K562 (cell line): ENCODE measurements around the gene RBM12. TPM values are rescaled to one million over a fixed set of nuclear protein-coding genes. Genes with fewer than 3 reads are reported as not detected.

Experiments used
- ASH1L ChIP-seq: fragments of 450-650 bp; IDR thresholded peaks from 2 replicates; pipeline ENCODE4 v1.6.1; 2018; ENCODE audit warnings: borderline replicate concordance, mild to moderate bottlenecking, low read depth; ENCODE audit not compliant: partially characterized antibody
- CBX2 ChIP-seq: fragments of 200-600 bp; sonication (generic); IDR thresholded peaks from one replicate; pipeline ENCODE4 v1.6.1; 2012; ENCODE audit warnings: mild to moderate bottlenecking, low read length, inconsistent platforms; ENCODE audit not compliant: insufficient read depth, poor library complexity, severe bottlenecking
- EP400 ChIP-seq: fragments of 450-650 bp; IDR thresholded peaks from 2 replicates; pipeline ENCODE4 v1.6.1; 2017; ENCODE audit warnings: antibody characterized with exemption, mild to moderate bottlenecking, moderate library complexity
- ETV1 ChIP-seq: fragments of 450-650 bp; conservative IDR thresholded peaks from 2 replicates; pipeline ENCODE4 v1.6.1; 2016; ENCODE audit warnings: missing genetic modification characterization, control low read depth, low read depth, missing compliant biosample characterization
- FOSL1 ChIP-seq: fragments of 200-800 bp; sonication (Bioruptor generic); conservative IDR thresholded peaks from 2 replicates; pipeline ENCODE4 v1.6.1; 2016; ENCODE audit warnings: missing genetic modification characterization, missing compliant biosample characterization
- MCM3 ChIP-seq: fragments of 450-650 bp; IDR thresholded peaks from 2 replicates; pipeline ENCODE4 v1.6.1; 2016
- NCOA1 ChIP-seq: fragments of 450-650 bp; IDR thresholded peaks from 2 replicates; pipeline ENCODE4 v1.6.1; 2016; ENCODE audit warnings: low read depth
- NELFE ChIP-seq: IDR thresholded peaks from 2 replicates; pipeline ENCODE4 v1.6.1; 2011; ENCODE audit warnings: mild to moderate bottlenecking; ENCODE audit not compliant: insufficient read depth, insufficient read length
- NFIC ChIP-seq: fragments of 450-650 bp; IDR thresholded peaks from 2 replicates; pipeline ENCODE4 v1.6.1; 2017; ENCODE audit warnings: mild to moderate bottlenecking, inconsistent platforms
- NFXL1 ChIP-seq: fragments of 450-650 bp; formaldehyde crosslinking; IDR thresholded peaks from 2 replicates; pipeline ENCODE4 v1.4.0; 2021; ENCODE audit warnings: mild to moderate bottlenecking
- RREB1 ChIP-seq: fragments of 250-450 bp; sonication (Bioruptor Pico); IDR thresholded peaks from 2 replicates; pipeline ENCODE4 v1.4.0; 2020
- RUNX1 ChIP-seq: sonication (generic); IDR thresholded peaks from 2 replicates; pipeline ENCODE4 v1.6.1; 2016; ENCODE audit warnings: antibody characterized with exemption, low read depth
- SLC30A9 ChIP-seq: fragments of 250-450 bp; sonication (Bioruptor Pico); IDR thresholded peaks from 2 replicates; pipeline ENCODE4 v1.8.0; 2022; ENCODE audit warnings: mild to moderate bottlenecking, moderate library complexity
- SMARCB1 ChIP-seq: IDR thresholded peaks from 2 replicates; pipeline ENCODE4 v1.6.1; 2011; ENCODE audit warnings: improper control_type of control experiment, low read depth; ENCODE audit not compliant: insufficient read length
- SUPT5H ChIP-seq: fragments of 450-650 bp; IDR thresholded peaks from 2 replicates; pipeline ENCODE4 v1.6.1; 2016
- ZNF253 ChIP-seq: fragments of 250-450 bp; sonication (Bioruptor Pico); conservative IDR thresholded peaks from 2 replicates; pipeline ENCODE4 v1.6.1; 2021; ENCODE audit warnings: mild to moderate bottlenecking
- polyA plus RNA-seq, 8 experiments: library from polyadenylated mRNA; depleted of rRNA in 4 of 8; stranded (reverse) in 5 of 8; unstranded in 3 of 8; fragments of >200 nt; fragmentation: Nextera tagmentation in 2 of 8; fragmentation: Illumina TruSeq in 1 of 8; extraction: Ambion mirVana in 2 of 8; extraction: Trizol in 1 of 8; gene quantifications; 2 replicates each; pipeline versions ENCODE4 v1.2.1 to v1.2.3, GENCODE V29; 2011 to 2014; ENCODE audit warnings: inconsistent platforms in 1 of 8, missing spikeins in 1 of 8
- total RNA-seq, 7 experiments: library from RNA; depleted of rRNA in 6 of 7; stranded (reverse); fragments of >200 nt in 6 of 7; fragmentation: Illumina TruSeq in 2 of 7; extraction: Trizol in 2 of 7; gene quantifications; 2 replicates each; pipeline versions ENCODE4 v1.2.1 to v1.2.3, GENCODE V29; 2011 to 2021; ENCODE audit warnings: low replicate concordance in 1 of 7
- TF ChIP-seq, protein P1 (sequence below): fragments of 250-450 bp; sonication (Bioruptor Pico); IDR thresholded peaks from 2 replicates; pipeline ENCODE4 v1.5.0; 2020; ENCODE audit warnings: mild to moderate bottlenecking, borderline replicate concordance
- TF ChIP-seq, protein P2 (sequence below): fragments of 250-450 bp; sonication (Bioruptor Pico); IDR thresholded peaks from 2 replicates; pipeline ENCODE4 v1.8.0; 2021; ENCODE audit warnings: borderline replicate concordance, mild to moderate bottlenecking, moderate library complexity; ENCODE audit not compliant: poor library complexity, severe bottlenecking
- TF ChIP-seq, protein P3 (sequence below): fragments of 450-650 bp; formaldehyde crosslinking; IDR thresholded peaks from 2 replicates; pipeline ENCODE4 v1.4.0; 2020; ENCODE audit warnings: mild to moderate bottlenecking, moderate library complexity

Gene RBM12
- total and polyA plus RNA-seq, 9 of the 15 experiments (the other 6 are each of a cell fraction or from before 2014, with no cell fraction given), result 5.0 to 162 (median 73.3) TPM

GRCh38 chr20:35617397-35618262 is 47.1 kb downstream of the RBM12 start (continued):
- no peak for TF ChIP-seq NELFE
- no peak for TF ChIP-seq SLC30A9 (CRISPR knock-in tag)
- TF ChIP-seq, protein P1, sequence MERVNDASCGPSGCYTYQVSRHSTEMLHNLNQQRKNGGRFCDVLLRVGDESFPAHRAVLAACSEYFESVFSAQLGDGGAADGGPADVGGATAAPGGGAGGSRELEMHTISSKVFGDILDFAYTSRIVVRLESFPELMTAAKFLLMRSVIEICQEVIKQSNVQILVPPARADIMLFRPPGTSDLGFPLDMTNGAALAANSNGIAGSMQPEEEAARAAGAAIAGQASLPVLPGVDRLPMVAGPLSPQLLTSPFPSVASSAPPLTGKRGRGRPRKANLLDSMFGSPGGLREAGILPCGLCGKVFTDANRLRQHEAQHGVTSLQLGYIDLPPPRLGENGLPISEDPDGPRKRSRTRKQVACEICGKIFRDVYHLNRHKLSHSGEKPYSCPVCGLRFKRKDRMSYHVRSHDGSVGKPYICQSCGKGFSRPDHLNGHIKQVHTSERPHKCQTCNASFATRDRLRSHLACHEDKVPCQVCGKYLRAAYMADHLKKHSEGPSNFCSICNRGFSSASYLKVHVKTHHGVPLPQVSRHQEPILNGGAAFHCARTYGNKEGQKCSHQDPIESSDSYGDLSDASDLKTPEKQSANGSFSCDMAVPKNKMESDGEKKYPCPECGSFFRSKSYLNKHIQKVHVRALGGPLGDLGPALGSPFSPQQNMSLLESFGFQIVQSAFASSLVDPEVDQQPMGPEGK (CRISPR knock-in tag), result no peak
- no peak for TF ChIP-seq SMARCB1
- TF ChIP-seq NFXL1 (CRISPR knock-in tag), result no peak
- TF ChIP-seq NCOA1, result no peak
- no peak for TF ChIP-seq EP400
- no peak for TF ChIP-seq RUNX1
- no peak for TF ChIP-seq CBX2
- no peak for TF ChIP-seq SUPT5H
- TF ChIP-seq, protein P2, sequence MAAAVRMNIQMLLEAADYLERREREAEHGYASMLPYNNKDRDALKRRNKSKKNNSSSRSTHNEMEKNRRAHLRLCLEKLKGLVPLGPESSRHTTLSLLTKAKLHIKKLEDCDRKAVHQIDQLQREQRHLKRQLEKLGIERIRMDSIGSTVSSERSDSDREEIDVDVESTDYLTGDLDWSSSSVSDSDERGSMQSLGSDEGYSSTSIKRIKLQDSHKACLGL, result no peak
- no peak for TF ChIP-seq FOSL1
- TF ChIP-seq ETV1 (tag), result peak; percentile 52; the same call in 1 of the 2 replicates
- TF ChIP-seq RREB1 (CRISPR knock-in tag), result no peak
- no peak for TF ChIP-seq MCM3
- no peak for TF ChIP-seq ASH1L
- TF ChIP-seq ZNF253, result no peak
- TF ChIP-seq NFIC, result no peak
- TF ChIP-seq, protein P3, sequence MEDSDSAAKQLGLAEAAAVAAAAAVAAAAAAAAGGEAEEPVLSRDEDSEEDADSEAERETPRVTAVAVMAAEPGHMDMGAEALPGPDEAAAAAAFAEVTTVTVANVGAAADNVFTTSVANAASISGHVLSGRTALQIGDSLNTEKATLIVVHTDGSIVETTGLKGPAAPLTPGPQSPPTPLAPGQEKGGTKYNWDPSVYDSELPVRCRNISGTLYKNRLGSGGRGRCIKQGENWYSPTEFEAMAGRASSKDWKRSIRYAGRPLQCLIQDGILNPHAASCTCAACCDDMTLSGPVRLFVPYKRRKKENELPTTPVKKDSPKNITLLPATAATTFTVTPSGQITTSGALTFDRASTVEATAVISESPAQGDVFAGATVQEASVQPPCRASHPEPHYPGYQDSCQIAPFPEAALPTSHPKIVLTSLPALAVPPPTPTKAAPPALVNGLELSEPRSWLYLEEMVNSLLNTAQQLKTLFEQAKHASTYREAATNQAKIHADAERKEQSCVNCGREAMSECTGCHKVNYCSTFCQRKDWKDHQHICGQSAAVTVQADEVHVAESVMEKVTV (CRISPR knock-in tag), result no peak
